Left lung (tissue), 10 donors: ENCODE results near the gene ARHGAP26. TPM values are rescaled to one million over a fixed set of nuclear protein-coding genes. Genes with fewer than 3 reads are reported as not detected.

Experiments used
- ATAC-seq: fragments of 200-7000 bp; cut with Tn5 transposase; one replicate; pipeline ENCODE4 v1.9.1; 2020; ENCODE audit warnings: moderate library complexity
- DNase-seq, 4 donors: peaks; one replicate each; pipeline ENCODE4 v3.0.0-alpha.2; 2013 to 2020
- H3K27ac ChIP-seq, 2 donors: fragments of 200-600 bp; sonication (generic) in 1 of 2; one replicate each; pipeline versions ENCODE4 v1.5.0 to v1.8.0; 2020 to 2021
- H3K27me3 ChIP-seq, 2 donors: fragments of 200-600 bp; sonication (generic) in 1 of 2; one replicate each; pipeline versions ENCODE4 v1.5.0 to v1.8.0; 2020 to 2021
- H3K36me3 ChIP-seq, 2 donors: fragments of 200-600 bp; sonication (generic) in 1 of 2; one replicate each; pipeline versions ENCODE4 v1.5.0 to v1.8.0; 2020 to 2021
- H3K4me1 ChIP-seq, 2 donors: fragments of 200-600 bp; one replicate each; pipeline ENCODE4 v1.8.0; 2021
- H3K4me3 ChIP-seq, 2 donors: fragments of 200-600 bp; sonication (generic) in 1 of 2; one replicate each; pipeline versions ENCODE4 v1.5.0 to v1.8.0; 2020 to 2021; ENCODE audit warnings: mild to moderate bottlenecking in 1 of 2
- H3K9me3 ChIP-seq, 2 donors: fragments of 200-600 bp; sonication (generic) in 1 of 2; one replicate each; pipeline versions ENCODE4 v1.5.0 to v1.8.0; 2020 to 2021
- intact Hi-C, 2 donors: fragments of 100-400 bp; cut with DNase I; formaldehyde crosslinking; loops; one replicate each; pipeline versions ENCODE4 v1.11.2 to v1.14.2; 2022
- polyA plus RNA-seq, 6 donors: library from polyadenylated mRNA; unstranded; fragments of 120-200 nt; gene quantifications; one replicate each; pipeline ENCODE4 v1.2.1, GENCODE V29; 2013; ENCODE audit not compliant: insufficient read length in 6 of 6
- total RNA-seq, 2 donors: library from RNA; stranded (reverse); fragmentation: NEBNext Ultra II Directional; extraction: Animal tissue kit (Norgen Biotek cat#: 25700); gene quantifications; one replicate each; pipeline ENCODE4 v1.2.1, GENCODE V29; 2021
- TF ChIP-seq, protein P1 (sequence below), 2 donors: fragments of 200-600 bp; sonication (generic) in 1 of 2; IDR thresholded peaks; one replicate each; pipeline versions ENCODE4 v1.5.0 to v1.8.0; 2021; ENCODE audit warnings: antibody characterized with exemption in 2 of 2
- donor health status: DM: no; HTN: yes; CAD: no.
- donor health status: DM: no; HTN: no; CAD: no.

Gene ARHGAP26
- total and polyA plus RNA-seq, 8 donors: 13.9 to 61.9 (median 14.9) TPM

DNA sequence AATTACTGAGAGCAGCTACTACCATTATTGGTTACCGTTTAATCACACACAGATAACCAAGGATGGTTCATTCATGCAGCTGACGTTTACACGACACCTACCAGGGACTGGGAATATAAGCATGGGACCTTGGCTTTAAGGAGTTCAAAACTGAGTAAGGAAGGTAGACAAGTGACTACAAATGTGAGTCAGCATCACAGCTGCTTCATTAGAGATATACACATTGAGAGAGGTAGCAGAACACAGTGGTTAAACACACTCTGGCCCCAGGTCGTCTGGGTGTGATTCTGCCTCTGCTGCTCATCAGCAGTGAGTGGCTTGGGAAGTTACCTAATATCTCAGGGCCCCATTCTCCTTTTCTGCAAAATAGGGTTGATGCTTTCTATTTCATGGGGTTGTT, 364.7 kb downstream of the ARHGAP26 start:
- Histone ChIP-seq H3K27ac (no peak overlapping the region), H3K36me3 (peaks cover 0 to 29% of the 10 kb centered on the region in 2 donors), H3K4me1 (no peaks in the 10 kb centered on the region), H3K27me3 (no peaks in the 10 kb centered on the region), H3K4me3 (no peak overlapping the region), H3K9me3 (no peaks in the 10 kb centered on the region)
- intact Hi-C loops: no loop called here
- ATAC-seq: no peak
- TF ChIP-seq, protein P1, sequence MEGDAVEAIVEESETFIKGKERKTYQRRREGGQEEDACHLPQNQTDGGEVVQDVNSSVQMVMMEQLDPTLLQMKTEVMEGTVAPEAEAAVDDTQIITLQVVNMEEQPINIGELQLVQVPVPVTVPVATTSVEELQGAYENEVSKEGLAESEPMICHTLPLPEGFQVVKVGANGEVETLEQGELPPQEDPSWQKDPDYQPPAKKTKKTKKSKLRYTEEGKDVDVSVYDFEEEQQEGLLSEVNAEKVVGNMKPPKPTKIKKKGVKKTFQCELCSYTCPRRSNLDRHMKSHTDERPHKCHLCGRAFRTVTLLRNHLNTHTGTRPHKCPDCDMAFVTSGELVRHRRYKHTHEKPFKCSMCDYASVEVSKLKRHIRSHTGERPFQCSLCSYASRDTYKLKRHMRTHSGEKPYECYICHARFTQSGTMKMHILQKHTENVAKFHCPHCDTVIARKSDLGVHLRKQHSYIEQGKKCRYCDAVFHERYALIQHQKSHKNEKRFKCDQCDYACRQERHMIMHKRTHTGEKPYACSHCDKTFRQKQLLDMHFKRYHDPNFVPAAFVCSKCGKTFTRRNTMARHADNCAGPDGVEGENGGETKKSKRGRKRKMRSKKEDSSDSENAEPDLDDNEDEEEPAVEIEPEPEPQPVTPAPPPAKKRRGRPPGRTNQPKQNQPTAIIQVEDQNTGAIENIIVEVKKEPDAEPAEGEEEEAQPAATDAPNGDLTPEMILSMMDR (IDR thresholded peaks at IDR 0.05): no peak
- DNase-seq: no peak

DNA sequence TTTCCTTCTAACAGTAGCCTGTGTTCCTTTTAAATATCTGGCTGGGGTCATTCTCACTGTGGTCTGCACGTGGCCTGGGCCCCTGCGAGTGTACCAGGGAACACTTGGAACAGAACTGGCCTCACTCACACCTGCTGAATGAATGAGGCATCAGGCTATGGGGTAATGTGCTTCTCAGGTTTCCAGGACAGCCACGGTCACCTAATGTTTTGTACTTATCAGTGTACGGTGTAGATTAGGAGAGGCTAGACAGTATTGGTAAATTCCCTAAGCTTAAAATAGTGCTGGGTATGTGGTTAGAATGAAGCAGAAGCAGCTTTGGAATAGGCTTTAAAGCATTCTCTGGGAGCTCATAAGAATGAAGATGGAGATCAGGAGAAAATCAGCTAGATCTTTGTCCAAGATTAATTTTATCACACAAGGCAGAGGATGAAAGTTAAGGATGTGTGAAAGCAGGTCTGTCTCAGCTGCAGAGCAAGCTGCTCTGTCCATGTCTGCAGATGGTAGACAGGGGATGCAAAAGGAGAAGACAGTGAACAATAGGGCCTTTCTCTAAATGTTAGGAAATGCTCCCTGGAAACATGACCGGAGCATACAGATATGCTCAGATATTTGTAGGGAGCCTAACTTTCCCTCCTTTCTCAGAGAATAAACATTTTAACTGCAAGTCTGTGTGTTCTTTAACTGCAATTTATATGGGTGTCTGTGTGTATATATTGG, 365.8 kb downstream of the ARHGAP26 start:
- no peak for ATAC-seq
- intact Hi-C loops: no loop called here

DNA sequence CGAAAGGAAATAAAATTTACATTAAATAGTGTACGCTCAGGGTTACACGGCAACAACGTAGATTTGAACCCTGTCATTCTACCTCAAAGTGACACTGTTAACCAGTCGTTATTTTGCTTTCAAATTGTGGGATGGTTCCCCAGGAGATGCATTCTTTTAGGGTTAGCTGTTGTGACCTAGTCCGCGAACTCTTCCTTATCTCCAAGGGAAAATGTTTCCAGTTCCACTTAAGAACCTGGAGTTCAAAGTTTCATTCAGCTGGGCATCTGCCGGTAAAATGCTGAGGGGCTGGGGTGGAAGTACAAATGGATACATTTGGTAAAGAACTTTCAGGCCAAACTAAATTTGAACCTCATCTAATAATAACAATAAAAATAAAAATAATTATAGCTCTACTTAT, 368.7 kb downstream of the ARHGAP26 start:
- ATAC-seq (no peak), DNase-seq (no peak)
- TF ChIP-seq, protein P1 (IDR thresholded peaks at IDR 0.05): no peak
- peaks cover 0 to 25% of the 10 kb centered on the region in 2 donors for H3K36me3 ChIP-seq
- H3K9me3 ChIP-seq: no peaks in the 10 kb centered on the region
- no peaks in the 10 kb centered on the region for H3K27me3 ChIP-seq
- no peak overlapping the region for H3K4me3 ChIP-seq
- no peak overlapping the region for H3K27ac ChIP-seq
- intact Hi-C loops: no loop called here
- H3K4me1 ChIP-seq: peaks cover 5 to 18% of the 10 kb centered on the region in 2 donors

More for the DNA sequence above, 365.8 kb downstream of the ARHGAP26 start:
- no peak overlapping the region for H3K27ac ChIP-seq
- H3K4me1 ChIP-seq: peaks cover 0 to 2% of the 10 kb centered on the region in 2 donors
- no peaks in the 10 kb centered on the region for H3K9me3 ChIP-seq
- H3K4me3 ChIP-seq: no peak overlapping the region
- H3K36me3 ChIP-seq: peaks cover 0 to 29% of the 10 kb centered on the region in 2 donors
- DNase-seq: no peak
- TF ChIP-seq, protein P1 (IDR thresholded peaks at IDR 0.05): no peak
- H3K27me3 ChIP-seq: no peaks in the 10 kb centered on the region

DNA sequence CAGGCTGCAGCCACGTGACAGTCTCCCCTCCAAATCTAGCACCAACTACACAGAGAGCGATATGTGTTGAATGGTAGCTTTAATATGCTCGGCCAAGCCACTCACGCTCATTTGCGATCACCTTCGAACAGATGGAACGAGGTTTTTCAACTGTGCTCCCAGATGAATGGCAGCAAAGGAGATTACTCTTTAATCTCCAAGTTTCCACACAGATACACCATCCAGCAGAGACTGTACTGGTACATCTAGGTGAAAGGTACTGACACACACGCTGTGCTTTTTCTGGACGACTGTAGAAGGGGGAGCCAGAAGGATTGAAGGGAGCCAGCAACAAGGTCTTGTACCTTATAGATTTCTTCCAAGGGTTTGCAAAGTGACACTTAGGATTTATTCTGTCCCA, 369.4 kb downstream of the ARHGAP26 start:
- peaks cover 5 to 18% of the 10 kb centered on the region in 2 donors for H3K4me1 ChIP-seq
- ATAC-seq (no peak), DNase-seq (no peak)
- no peak overlapping the region for H3K4me3 ChIP-seq
- intact Hi-C loops: no loop called here
- H3K9me3 ChIP-seq: no peaks in the 10 kb centered on the region
- H3K27ac ChIP-seq: no peak overlapping the region
- no peaks in the 10 kb centered on the region for H3K27me3 ChIP-seq
- TF ChIP-seq, protein P1 (IDR thresholded peaks at IDR 0.05): no peak
- peaks cover 0 to 18% of the 10 kb centered on the region in 2 donors for H3K36me3 ChIP-seq

DNA sequence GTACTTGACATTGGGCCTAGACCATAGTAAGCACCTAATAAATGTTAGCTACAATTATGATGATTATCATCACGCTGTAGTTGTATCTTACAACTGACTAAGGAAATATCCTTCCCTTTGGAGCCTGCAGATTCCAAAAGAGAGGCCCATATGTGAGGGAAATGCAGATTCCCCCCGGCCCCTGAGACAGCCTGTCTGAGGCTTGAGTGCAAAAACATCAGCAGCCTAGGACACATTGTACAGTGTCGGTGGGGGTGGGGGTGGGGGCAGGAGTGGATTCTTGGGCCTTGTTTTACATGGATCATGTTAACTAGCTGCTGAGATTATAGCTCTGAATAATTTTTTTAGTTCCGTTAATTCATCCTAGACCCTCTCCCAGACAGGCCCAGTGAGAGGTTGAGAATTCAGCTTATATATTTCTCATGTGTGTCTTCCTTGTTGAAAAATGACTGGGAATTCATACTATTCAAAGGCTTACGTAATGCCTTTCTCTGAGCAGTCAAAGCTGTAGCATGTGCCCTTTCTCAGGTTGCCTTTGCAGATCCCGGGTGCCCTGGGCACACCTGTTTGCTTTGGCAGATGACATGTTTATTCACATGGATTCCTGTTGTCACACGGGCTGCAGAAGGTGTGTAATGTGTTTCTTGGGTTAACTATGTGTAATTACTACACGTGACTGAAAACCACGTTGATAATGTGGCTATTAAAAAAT, 370.5 kb downstream of the ARHGAP26 start:
- TF ChIP-seq, protein P1 (IDR thresholded peaks at IDR 0.05): no peak
- ATAC-seq (peak; percentile 74), DNase-seq (peak in 1 of 4 donors; percentile 22)
- H3K27me3 ChIP-seq: no peaks in the 10 kb centered on the region
- H3K4me3 ChIP-seq: no peak overlapping the region
- peaks cover 0 to 7% of the 10 kb centered on the region in 2 donors for H3K36me3 ChIP-seq
- no peaks in the 10 kb centered on the region for H3K9me3 ChIP-seq
- no peak overlapping the region for H3K27ac ChIP-seq
- H3K4me1 ChIP-seq: peaks cover 5 to 18% of the 10 kb centered on the region in 2 donors
- intact Hi-C loops: no loop called here
